ENCODE data around the gene RIN3.
"Not testable (repeated sequence)": the region's sequence is repeated elsewhere in the genome, so short reads cannot be mapped to it uniquely, and the experiment has no call there.

RIN3 gene

DNA sequence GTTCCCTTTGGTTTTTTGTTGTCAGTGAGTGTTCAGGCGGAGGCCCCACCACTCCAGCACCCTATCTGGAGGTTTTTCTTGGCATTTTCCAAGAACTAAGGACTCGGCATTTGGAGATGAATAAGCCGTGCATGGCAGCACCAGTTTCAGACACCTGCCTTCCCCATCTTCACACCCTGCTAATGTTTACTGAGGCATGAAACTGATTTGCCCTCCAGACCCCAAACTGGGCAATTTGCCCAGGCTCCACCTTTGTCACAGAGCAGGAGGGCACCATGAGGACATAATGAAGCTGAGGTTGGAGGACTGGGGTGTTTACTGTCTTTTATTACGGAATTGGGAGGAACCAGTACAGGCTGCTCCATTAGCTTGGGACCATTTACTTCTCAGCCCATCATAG lies 121.5 kb downstream of the RIN3 start:
- no peaks in the 10 kb centered on the region for H3K36me3 Mint-ChIP-seq
- H3K4me1 Mint-ChIP-seq, result peaks cover 20% of the 10 kb centered on the region
- no peak overlapping the region for H3K27ac Mint-ChIP-seq
- no peaks in the 10 kb centered on the region for H3K9me3 Mint-ChIP-seq
- no peaks in the 10 kb centered on the region for H3K27me3 Mint-ChIP-seq
- H3K4me3 Mint-ChIP-seq, result no peak overlapping the region

DNA sequence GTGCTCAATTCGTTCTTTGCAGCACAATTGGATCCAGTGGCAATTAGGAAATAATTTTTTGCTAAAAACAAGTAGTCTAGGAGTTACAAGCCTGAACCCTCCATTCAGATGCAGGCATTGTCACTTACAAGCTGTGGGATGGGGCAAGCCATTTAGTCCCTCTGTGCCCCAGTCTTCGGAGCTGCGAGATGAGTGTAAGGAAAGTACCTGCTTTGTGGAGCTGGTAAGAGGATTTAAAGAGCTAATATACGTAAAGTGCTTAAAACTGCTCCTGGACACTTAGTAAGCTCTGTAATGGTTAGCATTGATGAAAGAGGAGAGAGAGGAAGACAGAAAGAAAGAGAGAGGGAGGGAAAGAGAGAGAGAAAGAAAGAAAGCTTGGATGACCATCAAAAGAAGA lies 122.3 kb downstream of the RIN3 start:
- no peaks in the 10 kb centered on the region for H3K27me3 Mint-ChIP-seq
- peak overlapping the region; percentile 43 for H3K27ac Mint-ChIP-seq
- H3K36me3 Mint-ChIP-seq, result no peaks in the 10 kb centered on the region
- H3K4me3 Mint-ChIP-seq, result no peak overlapping the region
- H3K9me3 Mint-ChIP-seq, result no peaks in the 10 kb centered on the region
- peaks cover 20% of the 10 kb centered on the region for H3K4me1 Mint-ChIP-seq

GRCh38 chr14:92637228-92637627 lies 123.6 kb downstream of the RIN3 start:
- Mint-ChIP-seq H3K27me3 (no peaks in the 10 kb centered on the region), H3K4me3 (no peak overlapping the region), H3K9me3 (no peaks in the 10 kb centered on the region), H3K4me1 (peaks cover 20% of the 10 kb centered on the region), H3K27ac (no peak overlapping the region), H3K36me3 (no peaks in the 10 kb centered on the region)

DNA sequence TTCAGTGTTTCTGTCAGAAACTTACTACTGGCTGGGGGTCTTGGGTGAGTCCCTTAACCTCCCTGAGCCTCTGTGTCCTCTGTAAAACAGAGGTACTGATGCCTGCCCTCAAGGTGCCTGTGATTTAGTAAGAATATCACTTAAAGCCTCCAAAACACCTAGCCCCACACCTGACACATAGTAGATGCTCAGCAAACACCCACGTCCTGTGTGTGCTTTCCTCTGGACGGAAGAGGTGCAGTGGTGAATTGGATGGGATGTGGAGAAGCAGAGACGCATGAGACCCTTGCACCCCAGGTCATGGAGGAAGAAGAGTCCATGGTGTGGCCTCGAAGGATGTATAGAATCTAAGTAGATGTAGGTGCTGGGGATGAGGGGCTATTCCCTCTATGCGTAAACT lies 124.3 kb downstream of the RIN3 start:
- Mint-ChIP-seq H3K27ac (no peak overlapping the region), H3K36me3 (no peaks in the 10 kb centered on the region), H3K27me3 (no peaks in the 10 kb centered on the region), H3K9me3 (no peaks in the 10 kb centered on the region), H3K4me3 (no peak overlapping the region), H3K4me1 (peaks cover 16% of the 10 kb centered on the region)

GRCh38 chr14:92638266-92638665 lies 124.7 kb downstream of the RIN3 start:
- no peaks in the 10 kb centered on the region for H3K27me3 Mint-ChIP-seq
- H3K4me1 Mint-ChIP-seq, result peaks cover 12% of the 10 kb centered on the region
- no peak overlapping the region for H3K4me3 Mint-ChIP-seq
- no peak overlapping the region for H3K27ac Mint-ChIP-seq
- H3K9me3 Mint-ChIP-seq, result no peaks in the 10 kb centered on the region
- H3K36me3 Mint-ChIP-seq, result no peaks in the 10 kb centered on the region

DNA sequence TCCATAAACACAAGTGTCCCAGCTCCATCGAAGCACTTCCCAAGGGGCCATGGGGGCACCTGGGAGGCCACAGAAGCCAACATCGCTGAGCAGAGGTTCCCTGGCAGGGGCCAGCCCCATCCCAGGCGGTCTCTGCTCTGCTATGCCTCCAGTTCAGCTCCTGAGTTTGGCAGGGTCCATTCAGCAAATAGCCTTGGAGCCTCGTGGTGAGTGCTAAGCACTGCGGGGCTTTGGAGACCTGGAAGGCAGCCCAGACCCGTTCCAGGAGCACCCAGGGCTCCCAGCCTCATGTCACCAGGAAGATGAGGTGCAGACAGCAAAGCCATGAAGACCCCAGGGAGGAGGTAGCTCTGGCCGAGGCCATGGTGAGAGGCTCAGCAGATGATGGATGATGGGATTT lies 125.3 kb downstream of the RIN3 start:
- Mint-ChIP-seq H3K27me3 (no peaks in the 10 kb centered on the region), H3K4me3 (no peak overlapping the region), H3K27ac (no peak overlapping the region), H3K9me3 (no peaks in the 10 kb centered on the region), H3K36me3 (no peaks in the 10 kb centered on the region), H3K4me1 (peaks cover 8% of the 10 kb centered on the region)

GRCh38 chr14:92639472-92640117 lies 126.0 kb downstream of the RIN3 start:
- H3K4me1 Mint-ChIP-seq, H3K27ac Mint-ChIP-seq, H3K9me3 Mint-ChIP-seq, H3K4me3 Mint-ChIP-seq, H3K27me3 Mint-ChIP-seq, H3K36me3 Mint-ChIP-seq: not testable (repeated sequence)

DNA sequence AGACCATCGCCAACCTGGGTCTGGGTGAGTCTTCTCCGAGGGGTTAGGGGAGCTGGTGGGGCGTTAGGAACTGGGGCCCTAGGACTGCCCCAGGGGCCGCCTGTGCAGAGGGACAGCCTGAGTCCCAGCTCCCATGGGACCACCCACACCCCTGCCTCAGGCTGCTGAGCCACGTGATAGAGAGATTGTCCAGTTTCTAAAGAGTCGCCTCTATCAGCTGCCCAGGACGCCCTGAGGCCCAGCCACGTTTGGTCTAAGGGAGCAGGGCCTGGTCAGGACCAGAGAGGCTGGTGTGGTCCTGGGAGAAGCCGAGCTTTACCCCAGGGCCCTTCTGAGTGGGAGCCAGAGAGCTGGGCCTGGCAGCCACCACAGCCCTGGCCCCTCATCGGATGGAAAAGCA lies 127.7 kb downstream of the RIN3 start:
- no peaks in the 10 kb centered on the region for H3K9me3 Mint-ChIP-seq
- no peak overlapping the region for H3K4me3 Mint-ChIP-seq
- H3K27me3 Mint-ChIP-seq, result no peaks in the 10 kb centered on the region
- H3K36me3 Mint-ChIP-seq, result no peaks in the 10 kb centered on the region
- peaks cover 17% of the 10 kb centered on the region for H3K4me1 Mint-ChIP-seq
- H3K27ac Mint-ChIP-seq, result no peak overlapping the region

DNA sequence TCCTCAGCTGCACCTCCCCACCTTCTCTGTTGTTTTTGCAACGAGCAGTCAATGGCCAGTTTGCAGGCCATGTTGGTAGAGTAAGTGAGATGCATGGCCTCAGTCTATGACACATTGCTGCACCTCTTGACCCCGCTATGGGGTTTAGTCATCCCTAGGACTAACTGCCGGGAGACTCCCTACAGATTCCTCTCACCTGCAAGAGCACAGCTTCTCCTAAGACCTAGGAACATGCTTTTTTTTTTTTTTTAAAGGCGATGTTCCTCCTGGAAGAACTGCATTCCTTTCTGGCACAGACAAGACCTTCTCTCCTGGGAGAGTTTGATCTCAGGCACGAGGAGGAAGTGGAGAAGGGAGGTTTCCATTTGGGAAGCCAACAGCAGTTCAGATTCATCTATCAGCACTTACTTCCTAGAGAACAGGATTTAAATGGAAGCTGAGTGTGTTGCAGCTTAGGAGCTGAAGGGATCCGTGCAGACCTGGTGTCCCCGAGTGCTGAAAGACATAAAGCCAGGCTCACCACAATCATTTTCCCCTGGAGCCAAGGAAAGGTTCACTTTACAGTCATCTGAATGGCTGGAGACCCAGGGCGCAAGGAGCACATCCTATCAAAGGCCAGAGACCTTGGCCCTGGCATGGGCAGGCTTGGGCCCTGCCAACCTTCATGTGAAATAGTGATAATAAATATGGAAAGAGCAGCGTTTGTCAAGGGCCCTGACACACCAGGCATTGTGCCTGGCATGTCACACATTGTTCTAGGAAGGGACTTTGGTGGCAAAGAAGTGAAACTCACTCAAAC lies 130.8 kb downstream of the RIN3 start:
- no peak overlapping the region for H3K27ac Mint-ChIP-seq
- no peaks in the 10 kb centered on the region for H3K27me3 Mint-ChIP-seq
- H3K4me3 Mint-ChIP-seq, result no peak overlapping the region
- H3K9me3 Mint-ChIP-seq, result no peaks in the 10 kb centered on the region
- H3K4me1 Mint-ChIP-seq, result peaks cover 44% of the 10 kb centered on the region
- no peaks in the 10 kb centered on the region for H3K36me3 Mint-ChIP-seq

DNA sequence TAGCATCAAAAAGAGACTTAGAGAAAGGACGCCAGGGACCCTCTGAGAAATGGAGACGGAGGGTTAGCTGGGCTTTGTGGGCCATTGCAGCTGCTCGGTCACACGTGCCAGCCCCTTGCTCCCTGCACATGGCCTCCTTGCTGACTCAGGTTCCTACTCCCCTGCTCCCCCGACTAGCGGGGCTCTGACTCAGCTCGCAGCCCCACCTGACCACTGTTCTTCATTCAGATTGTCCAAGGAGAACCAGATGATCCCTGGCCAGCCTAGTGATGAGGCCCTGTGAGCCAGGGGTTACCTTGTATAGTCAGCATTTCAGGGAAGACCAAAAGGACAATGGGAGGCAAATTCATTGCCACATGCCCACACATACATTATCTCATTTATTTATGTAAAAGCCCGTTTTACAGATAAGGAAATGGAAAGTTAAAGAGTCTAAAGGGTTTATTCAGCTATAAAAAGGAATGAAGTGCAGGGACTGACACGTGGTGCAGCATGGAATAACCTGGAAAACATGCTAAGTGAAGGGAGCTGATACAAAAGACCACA lies 131.5 kb downstream of the RIN3 start:
- Mint-ChIP-seq H3K9me3 (no peaks in the 10 kb centered on the region), H3K27me3 (no peaks in the 10 kb centered on the region), H3K4me1 (peaks cover 51% of the 10 kb centered on the region), H3K27ac (no peak overlapping the region), H3K4me3 (no peak overlapping the region), H3K36me3 (no peaks in the 10 kb centered on the region)

- peaks cover 60% of the 10 kb centered on the region for H3K4me1 Mint-ChIP-seq
- peak overlapping the region; percentile 56 for H3K4me3 Mint-ChIP-seq
- peak overlapping the region; percentile 84 for H3K27ac Mint-ChIP-seq
- no peaks in the 10 kb centered on the region for H3K9me3 Mint-ChIP-seq
- H3K27me3 Mint-ChIP-seq, result no peaks in the 10 kb centered on the region
- no peaks in the 10 kb centered on the region for H3K36me3 Mint-ChIP-seq
Measured at GRCh38 chr14:92645841-92646478, 132.4 kb downstream of the RIN3 start.

DNA sequence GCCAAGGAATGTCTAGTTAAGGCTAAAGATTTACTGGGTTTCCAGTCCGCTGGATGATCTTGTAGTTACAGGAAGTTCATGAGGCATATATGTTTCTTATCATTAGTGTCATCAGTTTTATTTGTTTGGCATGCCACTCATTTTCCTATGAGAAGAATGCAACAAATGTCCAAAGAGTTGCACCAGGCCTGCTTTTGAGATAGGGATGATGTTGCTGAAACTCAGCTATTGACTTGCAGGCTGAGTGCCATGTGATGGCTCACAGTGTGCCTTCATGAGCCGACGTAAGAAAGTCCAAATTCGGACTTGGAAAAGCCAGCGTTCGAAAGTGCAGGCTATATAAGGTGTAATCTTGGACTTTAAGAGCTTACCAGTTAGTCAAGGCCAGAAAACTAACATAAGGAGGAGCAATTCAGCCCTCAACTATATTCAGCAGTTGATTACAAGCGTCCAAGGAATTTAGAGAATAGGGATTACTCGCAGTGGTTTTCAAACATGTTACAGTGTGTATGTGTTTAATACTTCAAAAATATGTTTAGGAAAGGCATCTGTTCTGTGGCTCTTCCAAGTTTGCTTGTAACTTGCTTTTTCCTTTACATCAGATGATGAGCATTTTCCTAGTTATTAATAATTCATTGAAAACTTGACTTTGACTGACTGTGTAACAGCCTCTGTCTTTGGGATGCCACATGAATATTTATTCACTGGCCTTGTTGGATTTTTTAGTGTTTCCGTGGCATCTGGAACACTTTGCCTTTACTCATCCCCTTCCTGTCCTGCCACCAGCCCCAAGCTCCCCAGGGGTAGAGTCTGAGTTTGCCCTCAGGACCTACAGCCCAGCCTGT lies 133.6 kb downstream of the RIN3 start:
- Mint-ChIP-seq H3K4me3 (peak overlapping the region; percentile 56), H3K9me3 (no peaks in the 10 kb centered on the region), H3K4me1 (peaks cover 62% of the 10 kb centered on the region), H3K36me3 (no peaks in the 10 kb centered on the region), H3K27me3 (no peaks in the 10 kb centered on the region), H3K27ac (peak overlapping the region; percentile 79)

GRCh38 chr14:92647797-92648279 lies 134.3 kb downstream of the RIN3 start:
- Mint-ChIP-seq H3K4me1 (peaks cover 62% of the 10 kb centered on the region), H3K27me3 (no peaks in the 10 kb centered on the region), H3K36me3 (no peaks in the 10 kb centered on the region), H3K4me3 (peak overlapping the region; percentile 49), H3K27ac (peak overlapping the region; percentile 88), H3K9me3 (no peaks in the 10 kb centered on the region)

GRCh38 chr14:92649066-92649465 lies 135.5 kb downstream of the RIN3 start:
- H3K27ac Mint-ChIP-seq, result peak overlapping the region; percentile 88
- no peaks in the 10 kb centered on the region for H3K36me3 Mint-ChIP-seq
- H3K4me3 Mint-ChIP-seq, result peak overlapping the region; percentile 62
- H3K27me3 Mint-ChIP-seq, result no peaks in the 10 kb centered on the region
- H3K4me1 Mint-ChIP-seq, result peaks cover 73% of the 10 kb centered on the region
- H3K9me3 Mint-ChIP-seq, result no peaks in the 10 kb centered on the region

- no peaks in the 10 kb centered on the region for H3K36me3 Mint-ChIP-seq
- H3K4me1 Mint-ChIP-seq, result peaks cover 80% of the 10 kb centered on the region
- H3K27me3 Mint-ChIP-seq, result no peaks in the 10 kb centered on the region
- peak overlapping the region; percentile 36 for H3K4me3 Mint-ChIP-seq
- no peaks in the 10 kb centered on the region for H3K9me3 Mint-ChIP-seq
- peak overlapping the region; percentile 98 for H3K27ac Mint-ChIP-seq
Measured at GRCh38 chr14:92649934-92650545, 136.5 kb downstream of the RIN3 start.

All from activated naive CD4-positive, alpha-beta T cell treated with anti-CD3 and anti-CD28 coated beads, Interleukin-2, amount 50 U/mL, for 24 hours (primary cell).